GM18498 (cell line): ENCODE measurements around the gene ARHGEF12.
A peak's percentile ranks its signal among the peaks of the same experiment; 100 is the strongest.

Experiments
- ATAC-seq: cut with Tn5 transposase; IDR thresholded peaks from one replicate; pipeline ENCODE4 v1.9.1; 2021; ENCODE audit warnings: mild to moderate bottlenecking, moderate library complexity; ENCODE audit not compliant: unreplicated experiment

ARHGEF12 gene

GRCh38 chr11:120335908-120336640 lies at the start of gene ARHGEF12:
TSS of gene ARHGEF12 (plus strand) at chr11:120336413. CDS start at chr11:120337244, 831 bp downstream.
- peak; percentile 70 for ATAC-seq

- no peak for ATAC-seq
Observed at GRCh38 chr11:120288021-120288420, 48.2 kb upstream of the ARHGEF12 start.

GRCh38 chr11:120289426-120289825 lies 46.8 kb upstream of the ARHGEF12 start:
- ATAC-seq: no peak

GRCh38 chr11:120290956-120291355 lies 45.3 kb upstream of the ARHGEF12 start:
- ATAC-seq: no peak

- ATAC-seq: no peak
Observed at GRCh38 chr11:120293038-120293800, 43.0 kb upstream of the ARHGEF12 start.

- no peak for ATAC-seq
Observed at GRCh38 chr11:120294096-120294495, 42.1 kb upstream of the ARHGEF12 start.

GRCh38 chr11:120295099-120295498 lies 41.1 kb upstream of the ARHGEF12 start:
- ATAC-seq: no peak

GRCh38 chr11:120296554-120296953 lies 39.7 kb upstream of the ARHGEF12 start:
- no peak for ATAC-seq

GRCh38 chr11:120298461-120298860 lies 37.8 kb upstream of the ARHGEF12 start:
- no peak for ATAC-seq

GRCh38 chr11:120302001-120302805 lies 34.0 kb upstream of the ARHGEF12 start:
- no peak for ATAC-seq

- no peak for ATAC-seq
Observed at GRCh38 chr11:120303004-120303637, 33.1 kb upstream of the ARHGEF12 start.

- no peak for ATAC-seq
Observed at GRCh38 chr11:120304526-120304925, 31.7 kb upstream of the ARHGEF12 start.

- ATAC-seq: no peak
Observed at GRCh38 chr11:120305286-120305685, 30.9 kb upstream of the ARHGEF12 start.

- no peak for ATAC-seq
Observed at GRCh38 chr11:120306519-120307242, 29.5 kb upstream of the ARHGEF12 start.

- ATAC-seq: no peak
Observed at GRCh38 chr11:120307476-120307875, 28.7 kb upstream of the ARHGEF12 start.

- ATAC-seq: no peak
Observed at GRCh38 chr11:120308081-120308480, 28.1 kb upstream of the ARHGEF12 start.

GRCh38 chr11:120310870-120311269 lies 25.3 kb upstream of the ARHGEF12 start:
- ATAC-seq: no peak

- ATAC-seq: no peak
Observed at GRCh38 chr11:120314861-120315260, 21.4 kb upstream of the ARHGEF12 start.

GRCh38 chr11:120316880-120317688 lies 19.1 kb upstream of the ARHGEF12 start:
- ATAC-seq: no peak
